ENCODE measurements around the gene PFN3.
"Not testable (repeated sequence)": the region's sequence is repeated elsewhere in the genome, so short reads cannot be mapped to it uniquely, and the experiment has no call there.

The PFN3 gene

GRCh38 chr5:177377851-177378776, 22.3 kb downstream of the PFN3 start:
- TF ChIP-seq, protein P1, sequence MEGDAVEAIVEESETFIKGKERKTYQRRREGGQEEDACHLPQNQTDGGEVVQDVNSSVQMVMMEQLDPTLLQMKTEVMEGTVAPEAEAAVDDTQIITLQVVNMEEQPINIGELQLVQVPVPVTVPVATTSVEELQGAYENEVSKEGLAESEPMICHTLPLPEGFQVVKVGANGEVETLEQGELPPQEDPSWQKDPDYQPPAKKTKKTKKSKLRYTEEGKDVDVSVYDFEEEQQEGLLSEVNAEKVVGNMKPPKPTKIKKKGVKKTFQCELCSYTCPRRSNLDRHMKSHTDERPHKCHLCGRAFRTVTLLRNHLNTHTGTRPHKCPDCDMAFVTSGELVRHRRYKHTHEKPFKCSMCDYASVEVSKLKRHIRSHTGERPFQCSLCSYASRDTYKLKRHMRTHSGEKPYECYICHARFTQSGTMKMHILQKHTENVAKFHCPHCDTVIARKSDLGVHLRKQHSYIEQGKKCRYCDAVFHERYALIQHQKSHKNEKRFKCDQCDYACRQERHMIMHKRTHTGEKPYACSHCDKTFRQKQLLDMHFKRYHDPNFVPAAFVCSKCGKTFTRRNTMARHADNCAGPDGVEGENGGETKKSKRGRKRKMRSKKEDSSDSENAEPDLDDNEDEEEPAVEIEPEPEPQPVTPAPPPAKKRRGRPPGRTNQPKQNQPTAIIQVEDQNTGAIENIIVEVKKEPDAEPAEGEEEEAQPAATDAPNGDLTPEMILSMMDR (IDR thresholded peaks at IDR 0.05; ENCODE audit: control insufficient read depth, insufficient read depth, low read depth, low read length, missing control alignments) = no peak
- H3K4me3 ChIP-seq (ENCODE audit: control insufficient read depth, low read depth, low read length) = no peak overlapping the region
- no peak for DNase-seq (ENCODE audit: low read depth)

DNA sequence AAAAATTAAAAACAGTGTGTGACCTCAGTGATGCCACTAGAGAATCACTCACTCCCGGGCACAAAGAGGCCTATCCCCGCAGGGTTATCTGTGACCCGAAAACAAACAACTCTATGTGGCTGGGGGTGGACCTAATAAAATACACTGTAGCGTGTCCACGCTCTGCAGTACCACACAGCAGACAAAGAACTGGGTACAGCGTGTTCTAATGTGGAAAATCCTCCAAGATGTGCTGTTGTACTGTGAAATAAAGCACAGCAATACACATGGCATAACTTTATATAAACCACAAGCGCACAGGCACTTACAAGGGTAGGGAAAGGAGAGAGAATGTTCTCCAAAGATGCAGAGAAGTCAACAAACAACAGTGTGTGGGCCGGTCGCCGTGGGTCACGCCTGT, 24.4 kb downstream of the PFN3 start:
- TF ChIP-seq, protein P1 (IDR thresholded peaks at IDR 0.05; ENCODE audit: control insufficient read depth, insufficient read depth, low read depth, low read length, missing control alignments) = no peak
- no peak for DNase-seq (ENCODE audit: low read depth)
- H3K4me3 ChIP-seq (ENCODE audit: control insufficient read depth, low read depth, low read length) = no peak overlapping the region

GRCh38 chr5:177375516-177375915, 24.9 kb downstream of the PFN3 start:
- not testable (repeated sequence) for DNase-seq (ENCODE audit: low read depth); H3K4me3 ChIP-seq (ENCODE audit: control insufficient read depth, low read depth, low read length)

GRCh38 chr5:177374211-177374610, 26.2 kb downstream of the PFN3 start:
- no peak for DNase-seq (ENCODE audit: low read depth)
- H3K4me3 ChIP-seq (ENCODE audit: control insufficient read depth, low read depth, low read length) = no peak overlapping the region
- TF ChIP-seq, protein P1 (IDR thresholded peaks at IDR 0.05; ENCODE audit: control insufficient read depth, insufficient read depth, low read depth, low read length, missing control alignments) = no peak

GRCh38 chr5:177373806-177374205, 26.7 kb downstream of the PFN3 start:
- DNase-seq (ENCODE audit: low read depth) = no peak
- TF ChIP-seq, protein P1 (IDR thresholded peaks at IDR 0.05; ENCODE audit: control insufficient read depth, insufficient read depth, low read depth, low read length, missing control alignments) = no peak
- no peak overlapping the region for H3K4me3 ChIP-seq (ENCODE audit: control insufficient read depth, low read depth, low read length)

DNA sequence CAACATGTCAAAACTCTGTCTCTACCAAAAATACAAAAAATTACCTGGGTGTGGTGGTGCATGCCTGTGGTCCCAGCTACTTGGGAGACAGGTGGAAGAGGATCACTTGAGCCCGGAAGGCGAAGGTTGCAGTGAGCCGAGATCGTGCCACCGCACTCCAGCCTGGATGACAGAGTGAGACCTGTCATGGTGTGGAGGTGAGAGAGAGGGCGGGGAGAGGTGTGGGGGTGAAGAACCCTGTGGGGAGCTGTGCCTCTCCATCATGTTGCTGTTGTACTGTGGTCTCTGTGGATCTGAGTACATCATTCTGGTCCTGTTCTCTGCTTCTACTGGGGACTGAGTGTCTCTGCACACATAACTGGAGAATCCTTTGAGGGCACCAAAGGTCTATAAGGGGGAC, 27.6 kb downstream of the PFN3 start:
- H3K4me3 ChIP-seq (ENCODE audit: control insufficient read depth, low read depth, low read length) = no peak overlapping the region
- no peak for DNase-seq (ENCODE audit: low read depth)
- TF ChIP-seq, protein P1 (IDR thresholded peaks at IDR 0.05; ENCODE audit: control insufficient read depth, insufficient read depth, low read depth, low read length, missing control alignments) = no peak

GRCh38 chr5:177372034-177372896, 28.2 kb downstream of the PFN3 start:
- TF ChIP-seq, protein P1 (IDR thresholded peaks at IDR 0.05; ENCODE audit: control insufficient read depth, insufficient read depth, low read depth, low read length, missing control alignments) = no peak
- no peak for DNase-seq (ENCODE audit: low read depth)
- no peak overlapping the region for H3K4me3 ChIP-seq (ENCODE audit: control insufficient read depth, low read depth, low read length)

Data from AG09309 (cell line).